Measurements from ENCODE around the gene ABCC8.
A peak's percentile ranks its signal among the peaks of the same experiment; 100 is the strongest.

ABCC8 gene

GRCh38 chr11:17498475-17498874 is 21.8 kb upstream of the ABCC8 start:
- no peaks in the 10 kb centered on the region for H3K4me1 ChIP-seq
- H3K4me3 ChIP-seq, result no peak overlapping the region
- no peak for DNase-seq (ENCODE audit: low spot score in 2 of 2)
- H3K36me3 ChIP-seq (replicated peaks), result no peaks in the 10 kb centered on the region
- no peaks in the 10 kb centered on the region for H3K27me3 ChIP-seq (ENCODE audit: low read depth)
- no peaks in the 10 kb centered on the region for H3K9me3 ChIP-seq
- in situ Hi-C loops (cut with MboI; ENCODE audit: low sequenced_read_pairs), result no loop called here

DNA sequence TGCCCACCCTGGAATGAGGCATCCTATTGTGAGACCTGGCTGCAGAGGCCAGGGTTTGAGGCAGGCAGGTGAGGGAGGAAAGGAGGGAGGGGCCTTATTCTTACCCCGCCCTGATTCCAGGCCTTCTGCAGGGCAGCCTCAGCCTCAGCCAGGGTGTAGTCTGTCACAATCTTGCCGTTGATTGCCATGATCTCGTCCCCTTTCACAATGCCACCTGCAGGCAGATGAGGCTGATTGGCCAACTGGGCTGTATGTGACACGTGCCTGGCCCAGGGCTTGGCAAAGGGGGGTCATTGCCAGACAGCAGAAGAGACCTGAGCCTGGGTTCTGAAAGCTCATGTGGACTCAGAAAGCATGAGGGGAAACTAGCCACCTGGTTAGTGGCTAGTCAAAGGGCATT is 21.4 kb upstream of the ABCC8 start:
- Histone ChIP-seq H3K27me3 (ENCODE audit: low read depth) (no peaks in the 10 kb centered on the region), H3K36me3 (replicated peaks) (no peaks in the 10 kb centered on the region), H3K4me3 (no peak overlapping the region), H3K9me3 (no peaks in the 10 kb centered on the region), H3K4me1 (no peaks in the 10 kb centered on the region)
- DNase-seq (ENCODE audit: low spot score in 2 of 2), result no peak
- in situ Hi-C loops (cut with MboI; ENCODE audit: low sequenced_read_pairs), result no loop called here

DNA sequence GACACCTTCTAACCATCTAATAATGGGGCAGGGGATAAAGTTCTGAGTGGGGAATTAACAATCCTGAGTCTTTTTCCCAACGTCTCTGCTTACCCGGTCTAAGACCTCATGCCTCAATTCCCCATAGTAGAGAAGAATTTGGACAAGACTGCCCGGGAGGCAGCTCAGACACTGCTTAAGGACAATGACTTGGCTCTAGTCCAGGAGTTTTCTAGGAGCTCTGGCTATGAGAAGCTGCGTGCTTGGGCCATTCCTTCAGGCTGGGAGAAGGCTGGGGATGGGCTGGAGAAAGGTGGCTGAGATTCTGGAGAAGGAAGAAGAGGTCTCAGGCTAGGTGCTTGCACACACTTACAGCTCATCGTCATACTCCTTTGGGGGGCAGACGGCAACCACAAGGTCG is 19.8 kb upstream of the ABCC8 start:
- H3K27me3 ChIP-seq (ENCODE audit: low read depth), result no peaks in the 10 kb centered on the region
- in situ Hi-C loops (cut with MboI; ENCODE audit: low sequenced_read_pairs), result no loop called here
- no peaks in the 10 kb centered on the region for H3K4me1 ChIP-seq
- no peaks in the 10 kb centered on the region for H3K9me3 ChIP-seq
- no peak overlapping the region for H3K4me3 ChIP-seq
- peak in 1 of 2 experiments; percentile 5 for DNase-seq (ENCODE audit: low spot score in 2 of 2)
- no peaks in the 10 kb centered on the region for H3K36me3 ChIP-seq (replicated peaks)

DNA sequence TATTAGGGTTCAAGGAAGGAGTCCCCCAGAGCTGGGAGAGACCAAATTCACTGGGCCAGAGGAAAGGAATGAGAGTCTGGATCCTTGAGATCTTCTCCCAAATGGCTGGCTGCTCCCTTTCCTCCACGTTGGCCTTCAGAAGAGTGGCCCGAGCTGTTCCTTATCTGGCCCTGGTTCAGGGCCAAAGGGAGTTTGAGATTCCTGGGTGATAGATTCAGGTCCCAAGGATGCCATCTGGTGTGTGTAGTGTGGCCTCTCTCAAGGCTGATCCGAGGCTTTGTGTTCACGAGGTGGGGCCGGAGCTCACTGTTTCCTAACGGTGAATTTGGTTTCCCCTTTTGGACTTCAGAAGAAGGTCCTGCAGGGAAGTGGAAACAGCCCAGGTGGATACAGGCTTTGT is 17.4 kb upstream of the ABCC8 start:
- Histone ChIP-seq H3K36me3 (replicated peaks) (no peaks in the 10 kb centered on the region), H3K27me3 (ENCODE audit: low read depth) (0 out of 2 replicates have a peak, but pooled peaks cover 2% of the 10 kb centered on the region), H3K9me3 (no peaks in the 10 kb centered on the region), H3K4me1 (no peaks in the 10 kb centered on the region), H3K4me3 (no peak overlapping the region)
- in situ Hi-C loops (cut with MboI; ENCODE audit: low sequenced_read_pairs), result no loop called here
- DNase-seq (ENCODE audit: low spot score in 2 of 2), result no peak

DNA sequence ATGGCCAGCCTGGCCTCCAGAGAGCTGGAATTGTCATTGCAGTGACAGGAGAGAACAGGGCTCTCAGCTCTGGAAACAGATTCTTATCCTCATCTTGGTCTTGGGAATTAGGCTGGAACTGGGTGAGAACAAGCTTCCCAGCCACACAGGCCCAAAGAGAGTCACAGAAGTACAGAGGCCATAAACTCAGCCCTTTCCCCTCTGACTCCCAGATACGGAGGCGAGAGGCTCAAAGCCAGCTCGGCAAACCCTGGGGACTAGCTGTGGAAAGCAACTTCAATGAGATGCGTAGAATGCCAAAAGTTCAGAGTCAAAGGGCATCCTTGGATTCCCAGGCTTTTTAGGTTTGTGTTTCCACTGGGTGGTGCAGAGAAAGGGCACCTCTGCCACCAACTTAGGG is 14.3 kb upstream of the ABCC8 start:
- peaks cover 2% of the 10 kb centered on the region; the same call in 1 of the 2 replicates for H3K27me3 ChIP-seq (ENCODE audit: low read depth)

GRCh38 chr11:17490232-17490631 is 13.6 kb upstream of the ABCC8 start:
- Histone ChIP-seq H3K4me3 (no peak overlapping the region), H3K36me3 (replicated peaks) (no peaks in the 10 kb centered on the region), H3K4me1 (no peaks in the 10 kb centered on the region), H3K9me3 (no peaks in the 10 kb centered on the region), H3K27me3 (ENCODE audit: low read depth) (peaks cover 2% of the 10 kb centered on the region; the same call in 1 of the 2 replicates)
- in situ Hi-C loops (cut with MboI; ENCODE audit: low sequenced_read_pairs), result no loop called here
- DNase-seq (ENCODE audit: low spot score in 2 of 2), result no peak

More for the DNA sequence above, 14.3 kb upstream of the ABCC8 start:
- no peak overlapping the region for H3K4me3 ChIP-seq
- in situ Hi-C loops (cut with MboI; ENCODE audit: low sequenced_read_pairs), result no loop called here
- no peak for DNase-seq (ENCODE audit: low spot score in 2 of 2)
- no peaks in the 10 kb centered on the region for H3K36me3 ChIP-seq (replicated peaks)
- H3K9me3 ChIP-seq, result no peaks in the 10 kb centered on the region
- H3K4me1 ChIP-seq, result no peaks in the 10 kb centered on the region

DNA sequence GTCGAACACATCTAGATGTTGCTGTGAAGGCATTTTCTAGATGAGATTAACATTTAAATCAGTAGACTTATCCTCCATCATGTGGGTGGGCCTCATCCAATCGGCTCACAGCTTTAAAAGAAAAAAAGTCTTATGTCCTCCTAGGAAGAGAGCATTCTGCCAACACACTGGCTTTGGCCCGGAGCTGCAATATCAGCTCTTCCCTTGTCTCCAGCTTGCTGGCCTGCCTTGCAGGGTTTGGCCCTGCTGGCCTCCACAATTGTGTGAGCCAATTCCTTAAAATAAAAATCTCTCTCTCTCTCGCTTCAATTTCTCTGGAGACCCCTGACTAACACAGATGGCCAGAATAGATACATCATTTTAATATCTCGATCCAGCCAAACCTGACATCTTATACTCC is 13.1 kb upstream of the ABCC8 start:
- no peak for DNase-seq (ENCODE audit: low spot score in 2 of 2)

DNA sequence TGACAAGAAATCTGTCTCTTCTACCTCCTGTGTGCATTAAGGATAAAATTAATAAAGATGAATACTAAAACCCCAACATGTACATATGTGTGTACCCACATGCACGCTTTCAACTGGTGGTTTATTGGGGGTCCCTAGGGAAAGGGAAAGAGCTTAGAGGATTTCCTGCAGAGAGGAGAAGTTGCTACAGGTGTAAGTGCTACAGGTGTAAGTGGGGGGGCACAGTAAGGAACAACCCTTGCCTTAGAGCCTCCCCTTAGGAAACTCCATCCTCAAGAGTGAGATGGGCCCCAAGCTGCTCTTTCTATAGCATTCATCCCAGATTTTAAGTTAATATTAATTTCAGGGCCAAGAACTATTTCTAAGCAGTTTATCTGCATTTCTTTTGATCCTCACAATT is 11.9 kb upstream of the ABCC8 start:
- Histone ChIP-seq H3K9me3 (no peaks in the 10 kb centered on the region), H3K36me3 (replicated peaks) (no peaks in the 10 kb centered on the region), H3K4me3 (no peak overlapping the region), H3K27me3 (ENCODE audit: low read depth) (peaks cover 2% of the 10 kb centered on the region; the same call in 1 of the 2 replicates), H3K4me1 (no peaks in the 10 kb centered on the region)
- in situ Hi-C loops (cut with MboI; ENCODE audit: low sequenced_read_pairs), result no loop called here
- no peak for DNase-seq (ENCODE audit: low spot score in 2 of 2)

More for the DNA sequence above, 13.1 kb upstream of the ABCC8 start:
- no peak overlapping the region for H3K4me3 ChIP-seq
- in situ Hi-C loops (cut with MboI; ENCODE audit: low sequenced_read_pairs), result no loop called here
- no peaks in the 10 kb centered on the region for H3K4me1 ChIP-seq
- H3K36me3 ChIP-seq (replicated peaks), result no peaks in the 10 kb centered on the region
- no peaks in the 10 kb centered on the region for H3K9me3 ChIP-seq
- peaks cover 2% of the 10 kb centered on the region; the same call in 1 of the 2 replicates for H3K27me3 ChIP-seq (ENCODE audit: low read depth)

DNA sequence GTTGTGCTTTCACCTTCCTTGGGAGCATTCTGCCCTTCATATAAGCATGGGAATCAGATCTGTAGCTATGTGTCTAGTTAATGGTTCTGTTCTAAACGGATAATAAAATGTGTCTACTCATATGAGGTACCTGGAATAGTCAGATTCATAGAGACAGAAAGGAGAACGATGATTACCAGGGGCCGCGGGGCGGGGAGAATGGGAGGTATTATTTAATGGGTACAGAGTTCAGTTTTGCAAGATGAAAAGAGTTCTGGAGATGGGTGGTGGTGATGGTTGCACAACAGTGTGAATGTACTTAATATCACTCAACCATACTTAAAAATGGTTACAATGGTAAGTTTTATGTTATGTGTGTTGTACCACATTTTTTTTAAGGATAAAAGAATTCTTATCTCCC is 10.0 kb upstream of the ABCC8 start:
- DNase-seq (ENCODE audit: low spot score in 2 of 2), result no peak
- Histone ChIP-seq H3K36me3 (replicated peaks) (no peaks in the 10 kb centered on the region), H3K27me3 (ENCODE audit: low read depth) (peaks cover 2% of the 10 kb centered on the region; the same call in 1 of the 2 replicates), H3K9me3 (no peaks in the 10 kb centered on the region), H3K4me1 (no peaks in the 10 kb centered on the region), H3K4me3 (no peak overlapping the region)
- in situ Hi-C loops (cut with MboI; ENCODE audit: low sequenced_read_pairs), result no loop called here

DNA sequence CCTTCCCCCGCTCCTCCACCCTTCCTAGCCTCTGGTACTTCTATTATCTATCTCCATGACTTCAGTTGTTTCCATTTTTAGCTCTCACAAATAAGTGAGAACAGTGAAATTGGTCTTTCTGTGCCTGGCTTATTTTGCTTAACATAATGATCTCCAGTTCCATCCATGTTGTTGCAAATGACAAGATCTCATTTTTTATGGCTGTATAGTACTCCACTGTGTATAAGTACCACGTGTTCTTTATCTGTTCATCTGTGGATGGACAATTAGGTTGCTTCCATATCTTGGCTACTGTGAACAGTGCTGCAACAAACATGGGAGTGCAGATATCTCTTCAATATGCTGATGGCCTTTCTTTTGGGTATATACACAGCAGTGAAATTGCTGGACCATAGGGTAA is 6.9 kb upstream of the ABCC8 start:
- in situ Hi-C loops (cut with MboI; ENCODE audit: low sequenced_read_pairs), result no loop called here
- H3K36me3 ChIP-seq (replicated peaks), result no peaks in the 10 kb centered on the region
- no peak for DNase-seq (ENCODE audit: low spot score in 2 of 2)
- no peak overlapping the region for H3K4me3 ChIP-seq
- H3K27me3 ChIP-seq (ENCODE audit: low read depth), result no peaks in the 10 kb centered on the region; the same call in 1 of the 2 replicates
- H3K4me1 ChIP-seq, result peaks cover 8% of the 10 kb centered on the region
- H3K9me3 ChIP-seq, result no peaks in the 10 kb centered on the region

DNA sequence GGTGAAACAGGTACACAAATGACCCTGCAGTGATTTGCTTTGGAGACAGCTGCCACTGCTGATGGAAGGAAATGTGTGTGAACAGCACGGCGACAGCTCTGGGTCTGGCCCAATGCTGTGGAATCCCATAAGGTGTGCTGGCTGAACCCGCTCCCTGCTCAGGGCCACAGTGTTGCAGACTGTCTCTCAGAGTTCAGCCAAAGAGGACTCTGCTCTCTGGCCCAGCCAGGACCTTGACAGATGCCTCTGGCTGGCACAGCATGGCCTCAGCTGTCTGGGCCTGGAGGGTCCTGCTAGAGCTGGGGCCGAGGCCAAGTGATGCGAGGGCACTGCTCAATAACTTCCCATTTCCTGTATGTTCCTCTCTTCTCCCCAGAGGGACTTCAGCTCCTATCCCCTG is 5.3 kb upstream of the ABCC8 start:
- Histone ChIP-seq H3K9me3 (no peaks in the 10 kb centered on the region), H3K4me3 (no peak overlapping the region), H3K36me3 (replicated peaks) (no peaks in the 10 kb centered on the region), H3K4me1 (peaks cover 8% of the 10 kb centered on the region), H3K27me3 (ENCODE audit: low read depth) (peaks cover 6% of the 10 kb centered on the region; the same call in 1 of the 2 replicates)
- no peak for DNase-seq (ENCODE audit: low spot score in 2 of 2)
- in situ Hi-C loops (cut with MboI; ENCODE audit: low sequenced_read_pairs), result no loop called here

DNA sequence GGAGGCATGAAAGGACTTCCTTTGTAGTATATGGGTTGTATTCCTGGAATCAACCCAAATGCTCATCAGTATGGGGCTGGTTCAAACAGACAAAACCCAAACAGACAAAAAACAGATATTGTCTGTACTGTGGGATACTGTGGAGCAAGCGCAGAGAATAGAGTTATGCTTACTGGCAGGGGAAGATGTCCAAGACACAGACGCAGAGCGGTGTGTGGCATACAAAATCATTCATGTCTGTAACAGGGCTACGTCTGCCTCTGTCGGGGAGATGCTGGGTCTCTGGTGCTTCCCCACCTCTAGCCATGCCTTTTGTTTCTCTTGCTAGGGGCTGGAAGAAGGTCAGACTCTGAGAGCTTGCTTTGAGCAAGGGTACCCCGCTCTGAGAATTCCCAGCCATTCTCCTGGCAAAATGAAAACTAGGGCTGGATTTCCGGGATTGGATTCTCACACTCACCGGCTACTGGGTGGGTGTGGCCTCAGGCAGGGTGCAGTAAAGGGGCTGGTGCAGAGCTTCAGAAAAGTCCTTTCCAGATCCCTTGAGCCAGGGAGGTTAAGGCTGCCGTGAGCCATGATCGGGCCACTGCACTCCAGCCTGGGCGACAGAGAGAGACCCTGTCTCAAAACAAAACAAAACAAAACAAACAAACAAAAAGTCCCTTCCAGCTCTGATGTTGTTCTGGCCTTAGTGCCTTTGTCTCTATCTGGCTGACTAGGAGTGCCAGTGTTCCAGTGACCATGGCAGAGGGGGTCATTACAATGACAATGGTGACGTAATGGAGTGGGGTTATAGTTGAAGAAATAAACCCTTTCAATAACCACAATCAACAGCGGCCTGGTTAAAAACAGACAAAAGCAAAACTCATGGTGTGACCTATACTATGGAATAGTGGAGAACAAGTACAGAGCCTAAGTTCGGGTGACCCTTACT is 2.9 kb upstream of the ABCC8 start:
- in situ Hi-C loops (cut with MboI; ENCODE audit: low sequenced_read_pairs), result loop anchor here (5.0 kb wide), 1 partner anchor 87 kb away; no protein-coding TSS in a partner anchor
- Histone ChIP-seq H3K9me3 (no peaks in the 10 kb centered on the region), H3K4me3 (no peak overlapping the region), H3K4me1 (peaks cover 8% of the 10 kb centered on the region), H3K36me3 (replicated peaks) (no peaks in the 10 kb centered on the region), H3K27me3 (ENCODE audit: low read depth) (peaks cover 17% of the 10 kb centered on the region; the same call in 1 of the 2 replicates)
- peak; percentile 60 to 89 for DNase-seq (ENCODE audit: low spot score in 2 of 2)

GRCh38 chr11:17478070-17478469 is 1.4 kb upstream of the ABCC8 start:
- in situ Hi-C loops (cut with MboI; ENCODE audit: low sequenced_read_pairs), result loop anchor here (5.0 kb wide), 1 partner anchor 86 kb away; no protein-coding TSS in a partner anchor
- no peak for DNase-seq (ENCODE audit: low spot score in 2 of 2)
- peaks cover 17% of the 10 kb centered on the region; the same call in 1 of the 2 replicates for H3K27me3 ChIP-seq (ENCODE audit: low read depth)

DNA sequence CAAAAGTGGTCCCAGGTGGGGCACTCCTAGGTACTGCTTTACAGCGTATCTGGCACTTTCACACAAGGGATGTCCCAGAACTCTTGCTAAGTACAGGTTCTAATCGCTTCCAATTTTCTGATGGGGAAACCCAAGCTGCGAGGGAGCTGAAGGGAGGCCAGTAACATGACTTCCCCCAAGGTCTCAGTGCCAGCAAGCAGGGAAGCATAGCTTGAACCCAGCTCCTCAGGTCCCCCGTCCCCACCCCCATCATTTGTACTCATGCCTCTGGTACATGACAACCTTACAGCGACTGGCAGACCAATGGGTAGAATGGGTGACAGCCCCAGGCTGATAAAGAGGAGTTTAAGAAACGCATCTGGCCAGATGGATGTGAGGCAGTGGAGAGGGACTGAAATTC is 716 bp upstream of the ABCC8 start:
- Histone ChIP-seq H3K27me3 (ENCODE audit: low read depth) (peaks cover 17% of the 10 kb centered on the region; the same call in 1 of the 2 replicates), H3K4me1 (peaks cover 8% of the 10 kb centered on the region), H3K9me3 (no peaks in the 10 kb centered on the region), H3K4me3 (no peak overlapping the region), H3K36me3 (replicated peaks) (no peaks in the 10 kb centered on the region)
- in situ Hi-C loops (cut with MboI; ENCODE audit: low sequenced_read_pairs), result loop anchor here (5.0 kb wide), 1 partner anchor 85 kb away; no protein-coding TSS in a partner anchor
- no peak for DNase-seq (ENCODE audit: low spot score in 2 of 2)

More at GRCh38 chr11:17478070-17478469, 1.4 kb upstream of the ABCC8 start:
- Histone ChIP-seq H3K9me3 (no peaks in the 10 kb centered on the region), H3K4me1 (peaks cover 8% of the 10 kb centered on the region), H3K4me3 (no peak overlapping the region), H3K36me3 (replicated peaks) (no peaks in the 10 kb centered on the region)
